Lung (tissue), 12 donors: ENCODE data around the gene PIK3C3. TPM values are rescaled to one million over a fixed set of nuclear protein-coding genes. Genes with fewer than 3 reads are reported as not detected.
"Not testable (repeated sequence)": the region's sequence is repeated elsewhere in the genome, so short reads cannot be mapped to it uniquely, and the experiment has no call there.

Experiments used
- ATAC-seq: fragments of 200-7000 bp; cut with Tn5 transposase; one replicate; pipeline ENCODE4 v1.9.1; 2020; ENCODE audit warnings: moderate number of reproducible peaks; ENCODE audit not compliant: insufficient read depth, low FRiP score
- DNase-seq, 3 donors: peaks; one replicate each; pipeline ENCODE4 v3.0.0-alpha.2; 2013 to 2017
- H3K27ac ChIP-seq, 2 donors: one replicate each; pipeline ENCODE4 v1.5.1; 2013; ENCODE audit warnings: mild to moderate bottlenecking in 2 of 2, moderate library complexity in 2 of 2, control low read depth in 1 of 2, inconsistent platforms in 1 of 2, low read depth in 1 of 2, low read length in 1 of 2
- H3K27me3 ChIP-seq, 3 donors: one replicate each; pipeline ENCODE4 v1.5.1; 2013; ENCODE audit warnings: low read length in 2 of 3; ENCODE audit not compliant: control insufficient read depth in 3 of 3, insufficient read depth in 3 of 3
- H3K36me3 ChIP-seq, 4 donors: one replicate each; pipeline ENCODE4 v1.5.1; 2013; ENCODE audit warnings: low read length in 4 of 4, mild to moderate bottlenecking in 1 of 4, moderate library complexity in 1 of 4; ENCODE audit not compliant: control insufficient read depth in 4 of 4, insufficient read depth in 4 of 4
- H3K4me1 ChIP-seq, 5 donors: one replicate each; pipeline ENCODE4 v1.5.1; 2013; ENCODE audit warnings: low read length in 5 of 5, mild to moderate bottlenecking in 2 of 5, moderate library complexity in 1 of 5; ENCODE audit not compliant: control insufficient read depth in 5 of 5, insufficient read depth in 5 of 5
- H3K4me3 ChIP-seq: one replicate; pipeline ENCODE4 v1.5.1; 2013; ENCODE audit warnings: mild to moderate bottlenecking, control low read depth, moderate library complexity
- H3K9ac ChIP-seq, 2 donors: one replicate each; pipeline ENCODE4 v1.5.1; 2013; ENCODE audit warnings: low read length in 2 of 2, control low read depth in 1 of 2; ENCODE audit not compliant: insufficient read depth in 1 of 2
- H3K9me3 ChIP-seq, 4 donors: one replicate each; pipeline ENCODE4 v1.5.1; 2013; ENCODE audit warnings: low read length in 3 of 4, mild to moderate bottlenecking in 1 of 4, moderate library complexity in 1 of 4; ENCODE audit not compliant: control insufficient read depth in 4 of 4, insufficient read depth in 3 of 4
- WGBS, 2 donors: extraction: QIAGEN DNeasy Blood & Tissue Kit; methylation state at CpG; one replicate each; pipeline ENCODE4 v1.1.7; 2013; 5-methylcytosine and 5-hydroxymethylcytosine counted together
- polyA plus RNA-seq, 2 donors: library from polyadenylated mRNA; stranded (reverse); fragments of 200-250 nt; gene quantifications; one replicate each; pipeline ENCODE4 v1.2.1, GENCODE V29; 2013
- total RNA-seq, 2 donors: library from RNA; depleted of rRNA in 1 of 2; stranded (reverse); fragments of >200 nt in 1 of 2; gene quantifications; one replicate each; pipeline ENCODE4 v1.2.1, GENCODE V29; 2014 to 2021
- TF ChIP-seq, protein P1 (sequence below): IDR thresholded peaks from 2 replicates; pipeline ENCODE4 v1.5.1; 2012; ENCODE audit warnings: mild to moderate bottlenecking; ENCODE audit errors: control extremely low read depth, extremely low read depth
- donor health status: control.
- donor health status: control.
- donor health status: Bipolar disorder and iron deficiency.
- donor health status: healthy.
- donor health status: DM: yes; HTN: yes; CAD: no.

The PIK3C3 gene
- total and polyA plus RNA-seq, 4 donors = 18.9 to 64.2 (median 36.1) TPM

DNA sequence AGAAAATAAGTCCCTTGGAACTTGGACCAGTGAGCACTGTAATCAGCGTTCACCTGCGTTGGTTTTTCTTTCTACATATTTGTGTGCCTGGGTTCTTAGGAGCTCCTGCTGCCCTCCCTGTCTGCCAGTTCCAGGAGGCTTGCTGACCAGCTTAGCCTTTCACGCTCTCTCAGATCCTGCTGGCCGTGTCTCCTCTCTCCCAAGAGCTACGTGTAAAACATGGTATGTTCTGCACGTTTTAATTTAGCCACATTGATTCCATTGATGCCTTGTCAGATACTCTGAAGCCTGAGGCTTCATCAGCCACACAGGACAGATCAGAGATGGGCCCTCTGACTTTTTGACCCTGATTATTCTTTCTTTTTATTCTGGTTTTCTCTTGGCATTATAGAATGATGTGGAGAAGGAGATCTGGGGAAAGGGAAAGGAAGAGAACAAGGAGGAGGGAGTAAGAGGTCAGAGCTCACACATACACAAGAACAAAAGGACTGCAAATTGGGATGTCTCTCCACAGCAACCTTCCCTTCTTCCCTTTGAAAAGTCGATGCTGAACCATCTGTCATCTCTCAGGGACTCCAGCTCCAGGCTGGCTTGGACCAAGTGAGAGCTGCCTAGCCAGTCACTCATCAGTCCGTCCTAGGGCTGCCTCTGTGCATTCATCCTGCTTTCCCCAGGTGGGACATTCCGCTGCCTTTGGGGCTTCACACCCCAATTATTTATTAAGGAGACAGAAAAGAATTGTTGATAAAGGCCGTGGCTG is 152.8 kb downstream of the PIK3C3 start:
- ATAC-seq = no peak
- Histone ChIP-seq H3K27me3 (no peaks in the 10 kb centered on the region), H3K9me3 (no peaks in the 10 kb centered on the region), H3K36me3 (no peaks in the 10 kb centered on the region), H3K4me3 (no peak overlapping the region), H3K27ac (no peak overlapping the region), H3K9ac (no peak overlapping the region), H3K4me1 (no peaks in the 10 kb centered on the region)
- 74 to 83% methylated on average over 10 of the region's 10 CpGs for WGBS, 2 donors
- no peak for DNase-seq
- TF ChIP-seq, protein P1, sequence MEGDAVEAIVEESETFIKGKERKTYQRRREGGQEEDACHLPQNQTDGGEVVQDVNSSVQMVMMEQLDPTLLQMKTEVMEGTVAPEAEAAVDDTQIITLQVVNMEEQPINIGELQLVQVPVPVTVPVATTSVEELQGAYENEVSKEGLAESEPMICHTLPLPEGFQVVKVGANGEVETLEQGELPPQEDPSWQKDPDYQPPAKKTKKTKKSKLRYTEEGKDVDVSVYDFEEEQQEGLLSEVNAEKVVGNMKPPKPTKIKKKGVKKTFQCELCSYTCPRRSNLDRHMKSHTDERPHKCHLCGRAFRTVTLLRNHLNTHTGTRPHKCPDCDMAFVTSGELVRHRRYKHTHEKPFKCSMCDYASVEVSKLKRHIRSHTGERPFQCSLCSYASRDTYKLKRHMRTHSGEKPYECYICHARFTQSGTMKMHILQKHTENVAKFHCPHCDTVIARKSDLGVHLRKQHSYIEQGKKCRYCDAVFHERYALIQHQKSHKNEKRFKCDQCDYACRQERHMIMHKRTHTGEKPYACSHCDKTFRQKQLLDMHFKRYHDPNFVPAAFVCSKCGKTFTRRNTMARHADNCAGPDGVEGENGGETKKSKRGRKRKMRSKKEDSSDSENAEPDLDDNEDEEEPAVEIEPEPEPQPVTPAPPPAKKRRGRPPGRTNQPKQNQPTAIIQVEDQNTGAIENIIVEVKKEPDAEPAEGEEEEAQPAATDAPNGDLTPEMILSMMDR = no peak

- not testable (repeated sequence) for DNase-seq, H3K36me3 ChIP-seq, H3K4me3 ChIP-seq, H3K4me1 ChIP-seq, H3K27ac ChIP-seq, H3K27me3 ChIP-seq, ATAC-seq, H3K9ac ChIP-seq, H3K9me3 ChIP-seq
- WGBS, 2 donors = 78 to 92% methylated on average over 5 of the region's 5 CpGs
These were observed 157.1 kb downstream of the PIK3C3 start for GRCh38 chr18:42112147-42112546.

DNA sequence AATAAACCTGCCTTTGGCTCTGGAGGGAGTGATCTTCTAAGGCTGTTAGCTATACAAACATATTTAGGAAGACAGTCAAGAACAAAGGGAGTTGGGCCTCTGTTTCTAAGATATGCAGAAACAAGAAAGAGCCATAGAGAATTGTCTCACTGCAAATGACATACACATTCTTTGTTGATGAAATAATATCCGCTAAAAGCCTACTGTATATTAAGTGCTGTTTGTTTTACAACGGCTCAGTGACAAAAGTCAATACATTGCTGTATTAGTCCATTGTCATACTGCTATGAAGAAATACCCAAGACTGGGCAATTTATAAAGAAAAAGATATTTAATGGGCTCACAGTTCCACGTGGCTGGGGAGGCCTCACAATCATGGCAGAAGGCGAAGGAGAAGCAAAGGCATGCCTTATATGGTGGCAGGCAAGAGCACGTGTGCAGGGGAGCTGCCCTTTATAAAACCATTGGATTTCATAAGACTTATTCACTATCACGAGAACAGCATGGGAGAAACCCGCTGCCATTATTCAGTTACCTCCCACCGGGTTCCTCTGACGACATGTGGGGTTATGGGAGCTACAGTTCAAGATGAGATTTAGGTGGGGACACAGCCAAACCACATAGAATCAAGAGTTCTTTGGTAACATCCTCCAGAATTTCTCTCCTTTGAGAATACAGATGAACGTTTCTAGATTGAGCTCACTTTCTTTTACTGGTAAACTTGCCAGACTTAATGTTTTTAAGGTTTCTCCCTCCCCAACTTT is 157.8 kb downstream of the PIK3C3 start:
- 63 to 74% methylated on average over 10 of the region's 10 CpGs for WGBS, 2 donors
- no peaks in the 10 kb centered on the region for H3K27me3 ChIP-seq
- H3K27ac ChIP-seq = no peak overlapping the region
- TF ChIP-seq, protein P1 = no peak
- DNase-seq (no peak), ATAC-seq (no peak)
- peaks cover 0 to 6% (median 0%) of the 10 kb centered on the region in 5 donors for H3K4me1 ChIP-seq
- no peaks in the 10 kb centered on the region for H3K9me3 ChIP-seq
- no peak overlapping the region for H3K9ac ChIP-seq
- no peak overlapping the region for H3K4me3 ChIP-seq
- H3K36me3 ChIP-seq = no peaks in the 10 kb centered on the region

DNA sequence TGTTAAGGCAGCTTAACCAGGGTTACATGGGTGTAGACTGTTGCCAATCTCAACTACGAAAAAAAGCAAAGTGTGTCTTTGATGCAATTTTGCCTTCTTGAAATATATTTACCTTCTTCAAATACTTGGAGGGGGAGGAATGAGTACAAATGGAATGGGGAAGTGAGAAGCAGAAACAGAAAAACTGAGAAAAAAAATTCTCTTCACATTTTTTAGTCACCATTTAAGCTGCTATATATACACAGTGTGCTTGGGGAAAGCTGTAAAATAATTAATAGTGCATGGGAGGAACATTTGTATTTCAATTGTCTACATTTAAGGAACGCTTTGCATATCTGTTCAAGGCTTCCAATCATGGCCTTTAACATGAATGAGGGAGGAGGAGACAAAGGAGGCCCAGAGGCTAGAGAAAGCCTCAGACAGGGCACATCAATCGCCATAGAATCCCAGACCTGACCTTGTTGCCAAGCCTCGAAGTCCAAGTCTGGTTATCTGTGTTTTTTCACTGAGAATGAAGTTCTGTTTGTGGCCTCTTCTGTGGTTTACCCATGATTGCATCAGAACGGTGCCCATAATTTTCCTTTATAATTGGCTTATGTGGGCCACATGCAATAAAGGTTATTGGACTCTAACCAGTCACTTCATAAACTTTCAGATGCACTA is 158.6 kb downstream of the PIK3C3 start:
- H3K36me3 ChIP-seq = no peaks in the 10 kb centered on the region
- H3K27ac ChIP-seq = no peak overlapping the region
- H3K9ac ChIP-seq = no peak overlapping the region
- H3K27me3 ChIP-seq = no peaks in the 10 kb centered on the region
- peaks cover 0 to 6% (median 0%) of the 10 kb centered on the region in 5 donors for H3K4me1 ChIP-seq
- no peak overlapping the region for H3K4me3 ChIP-seq
- peak; percentile 16 for ATAC-seq
- peak in 2 of 3 donors; percentile 4 to 12 for DNase-seq
- TF ChIP-seq, protein P1 = no peak
- H3K9me3 ChIP-seq = no peaks in the 10 kb centered on the region
- whole genome bisulfite sequencing, 2 donors = 32 to 39% methylated on average over 5 of the region's 5 CpGs
